KMS-11 (cell line): ENCODE measurements around the gene KAZN.

ENCODE experiments used
- H2AFZ ChIP-seq: fragments of 200-600 bp; sonication (generic); 2 replicates; pipeline ENCODE4 v1.6.1; 2016; ENCODE audit warnings: antibody characterized with exemption, mixed run types, low read depth
- H3K27ac ChIP-seq: fragments of 200-600 bp; sonication (generic); 2 replicates; pipeline ENCODE4 v1.6.1; 2016; ENCODE audit warnings: mild to moderate bottlenecking, mixed run types
- H3K27me3 ChIP-seq: fragments of 200-600 bp; sonication (generic); 2 replicates; pipeline ENCODE4 v1.6.1; 2017; ENCODE audit warnings: mild to moderate bottlenecking, low read depth, mixed run types, moderate library complexity; ENCODE audit not compliant: insufficient read depth
- H3K36me3 ChIP-seq: fragments of 200-600 bp; sonication (generic); 2 replicates; pipeline ENCODE4 v1.6.1; 2017; ENCODE audit warnings: mild to moderate bottlenecking, mixed run types; ENCODE audit not compliant: insufficient read depth
- H3K4me1 ChIP-seq: fragments of 200-600 bp; sonication (generic); 2 replicates; pipeline ENCODE4 v1.6.1; 2016; ENCODE audit warnings: mild to moderate bottlenecking, low read depth, mixed run types; ENCODE audit not compliant: poor library complexity, severe bottlenecking
- H3K4me2 ChIP-seq: fragments of 200-600 bp; sonication (generic); 2 replicates; pipeline ENCODE4 v1.7.0; 2016; ENCODE audit warnings: mild to moderate bottlenecking, mixed run types
- H3K4me3 ChIP-seq: fragments of 200-600 bp; sonication (generic); IDR thresholded peaks from 2 replicates; pipeline ENCODE4 v1.6.1; 2017; ENCODE audit warnings: low read depth, low read length, mixed read lengths; ENCODE audit not compliant: insufficient read depth
- H3K79me2 ChIP-seq: fragments of 200-600 bp; sonication (generic); 2 replicates; pipeline ENCODE4 v1.6.1; 2016; ENCODE audit warnings: low read depth, mixed run types; ENCODE audit not compliant: insufficient read depth
- H3K9ac ChIP-seq: fragments of 200-600 bp; sonication (generic); 2 replicates; pipeline ENCODE4 v1.6.1; 2016; ENCODE audit warnings: mild to moderate bottlenecking, mixed run types
- H4K20me1 ChIP-seq: fragments of 200-600 bp; sonication (generic); 2 replicates; pipeline ENCODE4 v1.6.1; 2016; ENCODE audit warnings: mild to moderate bottlenecking, mixed run types; ENCODE audit not compliant: insufficient read depth
- TF ChIP-seq, protein P1 (sequence below): fragments of 200-600 bp; sonication (generic); conservative IDR thresholded peaks from 2 replicates; pipeline ENCODE4 v1.6.1; 2017; ENCODE audit warnings: low read depth, mild to moderate bottlenecking, antibody characterized with exemption, low read length, moderate library complexity, mixed read lengths

Gene KAZN

DNA sequence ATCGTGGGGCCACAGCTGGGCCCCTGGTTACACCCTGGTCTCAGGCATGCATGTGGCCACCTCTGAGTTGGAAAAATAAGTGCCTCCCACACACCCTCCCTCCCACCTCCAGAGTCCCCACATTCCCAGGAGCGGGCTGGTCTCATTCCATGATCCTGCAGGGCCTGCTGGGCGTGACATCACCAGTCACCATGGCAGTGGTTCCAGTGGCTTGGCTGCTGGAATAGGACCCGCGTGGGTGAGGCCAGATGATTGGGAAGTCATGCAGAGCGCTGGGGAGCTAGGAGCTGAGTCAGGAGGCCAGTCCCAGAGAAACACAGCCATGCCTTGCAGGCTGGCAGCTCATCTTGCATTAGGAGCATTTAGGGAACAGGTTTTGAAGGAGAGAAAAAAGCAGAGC is 429.6 kb downstream of the KAZN start:
- Histone ChIP-seq H3K4me1 (no peaks in the 10 kb centered on the region), H3K27me3 (no peaks in the 10 kb centered on the region; the same call in 1 of the 2 replicates), H3K4me3 (no peak overlapping the region), H3K4me2 (no peak overlapping the region), H3K9ac (no peak overlapping the region), H3K27ac (no peak overlapping the region), H3K36me3 (no peaks in the 10 kb centered on the region), H2AFZ (no peak overlapping the region), H3K79me2 (no peaks in the 10 kb centered on the region), H4K20me1 (no peaks in the 10 kb centered on the region)
- TF ChIP-seq, protein P1, sequence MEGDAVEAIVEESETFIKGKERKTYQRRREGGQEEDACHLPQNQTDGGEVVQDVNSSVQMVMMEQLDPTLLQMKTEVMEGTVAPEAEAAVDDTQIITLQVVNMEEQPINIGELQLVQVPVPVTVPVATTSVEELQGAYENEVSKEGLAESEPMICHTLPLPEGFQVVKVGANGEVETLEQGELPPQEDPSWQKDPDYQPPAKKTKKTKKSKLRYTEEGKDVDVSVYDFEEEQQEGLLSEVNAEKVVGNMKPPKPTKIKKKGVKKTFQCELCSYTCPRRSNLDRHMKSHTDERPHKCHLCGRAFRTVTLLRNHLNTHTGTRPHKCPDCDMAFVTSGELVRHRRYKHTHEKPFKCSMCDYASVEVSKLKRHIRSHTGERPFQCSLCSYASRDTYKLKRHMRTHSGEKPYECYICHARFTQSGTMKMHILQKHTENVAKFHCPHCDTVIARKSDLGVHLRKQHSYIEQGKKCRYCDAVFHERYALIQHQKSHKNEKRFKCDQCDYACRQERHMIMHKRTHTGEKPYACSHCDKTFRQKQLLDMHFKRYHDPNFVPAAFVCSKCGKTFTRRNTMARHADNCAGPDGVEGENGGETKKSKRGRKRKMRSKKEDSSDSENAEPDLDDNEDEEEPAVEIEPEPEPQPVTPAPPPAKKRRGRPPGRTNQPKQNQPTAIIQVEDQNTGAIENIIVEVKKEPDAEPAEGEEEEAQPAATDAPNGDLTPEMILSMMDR, result no peak

DNA sequence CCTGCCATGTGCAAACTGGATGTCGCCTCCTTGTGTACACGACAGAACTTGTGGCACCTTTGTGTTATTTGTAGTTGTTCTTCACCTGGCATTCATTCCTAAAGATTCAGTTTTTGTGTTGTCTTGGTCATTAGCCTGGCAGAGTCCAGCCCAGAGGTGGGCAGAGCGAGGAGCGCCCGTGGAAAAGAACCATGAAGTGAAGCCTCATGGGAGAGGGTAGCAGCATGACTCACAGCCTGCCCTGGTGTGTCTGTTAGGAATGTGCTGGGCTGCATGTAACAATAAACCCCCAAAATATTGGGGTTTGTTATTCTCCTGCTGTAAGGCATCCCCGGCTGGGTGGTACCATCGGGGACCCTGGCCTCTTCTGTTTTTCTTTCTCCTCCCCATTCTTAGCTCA is 430.1 kb downstream of the KAZN start:
- H3K36me3 ChIP-seq, result no peaks in the 10 kb centered on the region
- no peaks in the 10 kb centered on the region for H3K79me2 ChIP-seq
- H3K4me1 ChIP-seq, result no peaks in the 10 kb centered on the region
- no peak overlapping the region for H3K4me3 ChIP-seq
- H3K4me2 ChIP-seq, result no peak overlapping the region
- H3K9ac ChIP-seq, result no peak overlapping the region
- H4K20me1 ChIP-seq, result no peaks in the 10 kb centered on the region
- H3K27ac ChIP-seq, result no peak overlapping the region
- TF ChIP-seq, protein P1, result no peak
- no peaks in the 10 kb centered on the region; the same call in 1 of the 2 replicates for H3K27me3 ChIP-seq
- no peak overlapping the region for H2AFZ ChIP-seq

DNA sequence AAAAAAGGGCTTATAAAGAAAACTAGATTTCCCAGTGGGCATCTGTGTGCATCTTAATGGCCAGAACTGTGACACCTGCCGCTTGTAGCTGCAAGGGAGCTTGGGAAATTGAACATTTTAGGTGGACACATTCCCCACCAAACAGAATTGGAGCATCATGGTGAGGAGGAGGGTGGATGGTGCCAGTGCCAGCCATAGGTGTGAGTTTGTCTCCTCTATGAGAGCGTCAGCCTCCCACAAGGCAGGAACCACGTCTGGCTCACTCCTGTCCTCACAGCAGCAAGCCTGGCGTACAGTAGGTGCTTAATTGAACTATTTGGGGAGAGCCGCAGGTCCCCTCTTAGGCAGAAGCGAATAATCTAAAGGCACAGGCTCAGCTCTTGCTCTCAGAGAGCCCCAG is 430.6 kb downstream of the KAZN start:
- Histone ChIP-seq H3K27ac (no peak overlapping the region), H4K20me1 (no peaks in the 10 kb centered on the region), H3K36me3 (no peaks in the 10 kb centered on the region), H3K4me2 (no peak overlapping the region), H3K4me1 (no peaks in the 10 kb centered on the region), H3K27me3 (no peaks in the 10 kb centered on the region; the same call in 1 of the 2 replicates), H3K79me2 (no peaks in the 10 kb centered on the region), H2AFZ (no peak overlapping the region), H3K9ac (no peak overlapping the region), H3K4me3 (no peak overlapping the region)
- TF ChIP-seq, protein P1, result no peak

DNA sequence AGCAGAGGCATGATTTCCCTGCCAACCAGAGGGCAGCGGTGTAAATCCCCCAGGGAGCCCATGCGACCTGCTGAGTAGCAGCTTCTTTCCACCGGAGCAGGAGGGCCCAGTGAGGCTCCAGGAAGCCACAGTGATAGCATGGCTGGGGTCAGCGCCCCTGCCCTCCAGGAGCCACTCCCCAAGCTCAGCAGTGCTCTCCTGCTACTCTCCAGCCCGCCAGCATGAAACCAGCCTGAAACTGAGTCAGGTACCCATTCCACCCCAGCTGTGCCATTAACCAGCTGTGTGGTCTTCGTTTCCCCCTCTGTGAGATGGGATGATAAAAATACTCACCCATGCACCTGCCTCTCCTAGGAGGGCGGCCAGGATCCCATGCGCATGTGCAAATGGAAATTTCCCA is 431.3 kb downstream of the KAZN start:
- no peaks in the 10 kb centered on the region; the same call in 1 of the 2 replicates for H3K27me3 ChIP-seq
- no peak overlapping the region for H3K27ac ChIP-seq
- H4K20me1 ChIP-seq, result no peaks in the 10 kb centered on the region
- TF ChIP-seq, protein P1, result no peak
- H3K79me2 ChIP-seq, result no peaks in the 10 kb centered on the region
- H3K9ac ChIP-seq, result no peak overlapping the region
- no peak overlapping the region for H3K4me3 ChIP-seq
- H2AFZ ChIP-seq, result no peak overlapping the region
- no peaks in the 10 kb centered on the region for H3K36me3 ChIP-seq
- H3K4me2 ChIP-seq, result no peak overlapping the region
- no peaks in the 10 kb centered on the region for H3K4me1 ChIP-seq
